ENCODE results near the gene EXOSC3.

DNA sequence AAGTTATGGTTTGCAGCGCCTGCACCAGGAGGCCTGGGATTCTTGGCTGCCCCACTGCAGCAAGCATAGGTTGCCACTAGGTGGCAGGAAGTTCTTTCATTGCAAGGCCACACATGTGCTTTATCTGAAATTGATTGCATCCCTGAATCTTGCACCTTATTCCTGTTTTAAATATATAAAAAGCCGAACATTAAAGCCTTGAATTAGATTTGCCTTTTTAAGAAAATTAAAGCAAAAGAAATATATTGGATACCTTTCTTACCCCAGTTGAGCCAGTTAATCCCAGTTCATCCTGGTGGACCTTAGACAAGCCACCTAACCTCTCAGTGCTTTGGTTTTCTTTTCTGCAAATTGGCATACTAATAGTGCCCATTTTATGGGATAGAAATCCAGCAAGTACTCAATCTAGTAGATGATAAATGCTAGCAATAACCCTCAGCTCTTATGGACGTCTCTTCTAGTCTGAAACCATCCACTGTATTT lies 37.6 kb downstream of the EXOSC3 start:
- TF ChIP-seq POLR2AphosphoS5 (IDR thresholded peaks at IDR 0.05; ENCODE audit: low read depth, low read length): no peak
- no peak for TF ChIP-seq REST (IDR thresholded peaks at IDR 0.05; ENCODE audit: insufficient read depth in 1 of 2, low read depth in 2 of 2, low read length in 2 of 2)
- no peak for TF ChIP-seq TAF1 (IDR thresholded peaks at IDR 0.05; ENCODE audit: borderline replicate concordance, insufficient read depth, low read length)
- no peak for TF ChIP-seq SIN3A (IDR thresholded peaks at IDR 0.05; ENCODE audit: borderline replicate concordance, insufficient read depth, low read length)

All from PFSK-1 (cell line).